ENCODE data around the gene SOX10.

GRCh38 chr22:37932821-37933578, 51.4 kb downstream of the SOX10 start:
- TF ChIP-seq CTCF (IDR thresholded peaks at IDR 0.05), result no peak
- no peak for TF ChIP-seq EP300 (IDR thresholded peaks at IDR 0.05)

Data from tibial nerve (tissue), 4 donors.